ENCODE data around the gene ST14.
"Not testable (repeated sequence)": the region's sequence is repeated elsewhere in the genome, so short reads cannot be mapped to it uniquely, and the experiment has no call there.

The ST14 gene

GRCh38 chr11:130189492-130190210 lies 30.1 kb downstream of the ST14 start:
- DNase-seq = no peak

- no peak for DNase-seq
These were observed 30.8 kb downstream of the ST14 start for GRCh38 chr11:130190371-130190881.

GRCh38 chr11:130191896-130192295 lies 32.3 kb downstream of the ST14 start:
- DNase-seq = no peak

GRCh38 chr11:130192845-130193267 lies 33.3 kb downstream of the ST14 start:
- no peak for DNase-seq

- DNase-seq = not testable (repeated sequence)
These were observed 34.0 kb downstream of the ST14 start for GRCh38 chr11:130193551-130193950.

GRCh38 chr11:130194241-130195023 lies 34.9 kb downstream of the ST14 start:
- no peak for DNase-seq

- no peak for DNase-seq
These were observed 37.9 kb downstream of the ST14 start for GRCh38 chr11:130197386-130198035.

GRCh38 chr11:130198292-130198691 lies 38.7 kb downstream of the ST14 start:
- no peak for DNase-seq

- no peak for DNase-seq
These were observed 39.4 kb downstream of the ST14 start for GRCh38 chr11:130198964-130199363.

- no peak for DNase-seq
These were observed 40.2 kb downstream of the ST14 start for GRCh38 chr11:130199792-130200191.

GRCh38 chr11:130201026-130201425 lies 41.4 kb downstream of the ST14 start:
- no peak for DNase-seq

- DNase-seq = no peak
These were observed 42.6 kb downstream of the ST14 start for GRCh38 chr11:130202009-130202817.

- DNase-seq = no peak
These were observed 43.5 kb downstream of the ST14 start for GRCh38 chr11:130202818-130203689.

GRCh38 chr11:130203766-130204702 lies 44.5 kb downstream of the ST14 start:
- DNase-seq = peak; percentile 15

GRCh38 chr11:130204703-130205095 lies 45.1 kb downstream of the ST14 start:
- DNase-seq = peak; percentile 20

GRCh38 chr11:130206141-130206540 lies 46.6 kb downstream of the ST14 start:
- no peak for DNase-seq

GRCh38 chr11:130208241-130209127 lies 48.9 kb downstream of the ST14 start:
- peak; percentile 27 for DNase-seq

- DNase-seq = peak; percentile 23
These were observed 49.7 kb downstream of the ST14 start for GRCh38 chr11:130209128-130209932.

Measured in right forelimb (tissue), 1 donor.